Measurements from ENCODE around the gene SLC15A4.

GRCh38 chr12:128794661-128795529, 28.9 kb downstream of the SLC15A4 start:
- TF ChIP-seq ZFX (CRISPR knock-in tag; IDR thresholded peaks at IDR 0.05; ENCODE audit: low read depth) (no peak), RFX5 (IDR thresholded peaks at IDR 0.05; ENCODE audit: low read depth, low read length) (no peak), HCFC1 (IDR thresholded peaks at IDR 0.05; ENCODE audit: low read depth, low read length) (no peak), SMC3 (IDR thresholded peaks at IDR 0.05; ENCODE audit: low read length) (no peak), ZNF230 (CRISPR knock-in tag; IDR thresholded peaks at IDR 0.05) (no peak), THRA (CRISPR knock-in tag; IDR thresholded peaks at IDR 0.05; ENCODE audit: borderline replicate concordance) (no peak), POLR2A (IDR thresholded peaks at IDR 0.05; ENCODE audit: insufficient read depth in 1 of 2, low read depth in 2 of 2, low read length in 2 of 2) (no peak), ZBTB10 (CRISPR knock-in tag; IDR thresholded peaks at IDR 0.05; ENCODE audit: borderline replicate concordance) (no peak), CTCF (CRISPR knock-in tag; IDR thresholded peaks at IDR 0.05) (no peak), USF2 (IDR thresholded peaks at IDR 0.05; ENCODE audit: low read depth, low read length) (no peak), USF2 (CRISPR knock-in tag; IDR thresholded peaks at IDR 0.05; ENCODE audit: borderline replicate concordance) (no peak)
